Activated B cell treated with CpG ODN at 0.5 μM for 24 hours (primary cell): ENCODE measurements around the gene CRB3. TPM values are rescaled to one million over a fixed set of nuclear protein-coding genes. Genes with fewer than 3 reads are reported as not detected.

Experiments
- ATAC-seq: fragments of 200-7000 bp; cut with Tn5 transposase; one replicate; pipeline ENCODE4 v1.10.0; 2021; ENCODE audit warnings: low read depth, mild to moderate bottlenecking, moderate library complexity
- CTCF ChIA-PET: fragments of 350-600 bp; sonication (Branson Sonifier 250); formaldehyde crosslinking; loops from one replicate; lab custom pipeline; 2021; ENCODE audit warnings: antibody characterized with exemption; lab: Charles Lee
- POLR2A ChIA-PET: fragments of 350-600 bp; sonication (Branson Sonifier 250); formaldehyde crosslinking; loops from one replicate; lab custom pipeline; 2021; ENCODE audit warnings: antibody characterized with exemption; lab: Charles Lee
- DNase-seq: peaks from one replicate; pipeline ENCODE4 v3.0.0; 2022
- H3K27ac Mint-ChIP-seq: one replicate; pipeline ENCODE4 v1.8.0; 2020; ENCODE audit warnings: mixed read lengths
- H3K27me3 Mint-ChIP-seq: one replicate; pipeline ENCODE4 v1.8.0; 2021; ENCODE audit warnings: mixed read lengths
- H3K36me3 Mint-ChIP-seq: one replicate; pipeline ENCODE4 v1.8.0; 2021; ENCODE audit warnings: low read depth, mixed read lengths
- H3K4me1 Mint-ChIP-seq: one replicate; pipeline ENCODE4 v1.8.0; 2021; ENCODE audit warnings: mixed read lengths
- H3K4me3 Mint-ChIP-seq: one replicate; pipeline ENCODE4 v1.8.0; 2020; ENCODE audit warnings: mild to moderate bottlenecking, mixed read lengths
- H3K9me3 Mint-ChIP-seq: one replicate; pipeline ENCODE4 v1.8.0; 2020; ENCODE audit warnings: mixed read lengths
- CTCF ChIP-seq: fragments of 200-600 bp; IDR thresholded peaks from one replicate; pipeline ENCODE4 v1.8.0; 2022; ENCODE audit warnings: antibody characterized with exemption, mild to moderate bottlenecking
- intact Hi-C: fragments of 100-400 bp; cut with micrococcal nuclease; formaldehyde crosslinking; loops from one replicate; pipeline ENCODE4 v1.15.1; 2024
- total RNA-seq: library from RNA; stranded (reverse); gene quantifications from 2 replicates; pipeline ENCODE4 v1.2.3, GENCODE V29; 2022

The CRB3 gene
- total RNA-seq, 1 donor from 2014 or later = 8.4 TPM

- Mint-ChIP-seq H3K27ac (no peak overlapping the region), H3K4me1 (no peaks in the 10 kb centered on the region), H3K4me3 (no peak overlapping the region), H3K27me3 (no peaks in the 10 kb centered on the region), H3K36me3 (no peaks in the 10 kb centered on the region), H3K9me3 (no peaks in the 10 kb centered on the region)
- no peak for TF ChIP-seq CTCF
- ATAC-seq (no peak), DNase-seq (no peak)
- intact Hi-C loops = no loop called here
- CTCF ChIA-PET = no interaction called here
- POLR2A ChIA-PET = no interaction called here
Observed at GRCh38 chr19:6440905-6441304, 23.2 kb upstream of the CRB3 start.

GRCh38 chr19:6442087-6442688 lies 21.9 kb upstream of the CRB3 start:
- no peak for TF ChIP-seq CTCF
- DNase-seq (no peak), ATAC-seq (no peak)
- POLR2A ChIA-PET = no interaction called here
- Mint-ChIP-seq H3K36me3 (peaks cover 4% of the 10 kb centered on the region), H3K4me1 (no peaks in the 10 kb centered on the region), H3K4me3 (no peak overlapping the region), H3K27ac (no peak overlapping the region), H3K27me3 (no peaks in the 10 kb centered on the region), H3K9me3 (peaks cover 1% of the 10 kb centered on the region)
- intact Hi-C loops = no loop called here
- CTCF ChIA-PET = no interaction called here

- ChIA-PET CTCF (no interaction called here), POLR2A (no interaction called here)
- intact Hi-C loops = no loop called here
- Mint-ChIP-seq H3K27me3 (no peaks in the 10 kb centered on the region), H3K9me3 (peaks cover 1% of the 10 kb centered on the region), H3K36me3 (peaks cover 4% of the 10 kb centered on the region), H3K27ac (no peak overlapping the region), H3K4me3 (no peak overlapping the region), H3K4me1 (no peaks in the 10 kb centered on the region)
- ATAC-seq (no peak), DNase-seq (no peak)
- no peak for TF ChIP-seq CTCF
Observed at GRCh38 chr19:6443986-6444385, 20.1 kb upstream of the CRB3 start.

GRCh38 chr19:6446452-6446851 lies 17.6 kb upstream of the CRB3 start:
- CTCF ChIA-PET = no interaction called here
- no peak for TF ChIP-seq CTCF
- Mint-ChIP-seq H3K4me1 (no peaks in the 10 kb centered on the region), H3K27me3 (no peaks in the 10 kb centered on the region), H3K27ac (no peak overlapping the region), H3K36me3 (peaks cover 7% of the 10 kb centered on the region), H3K9me3 (peaks cover 1% of the 10 kb centered on the region), H3K4me3 (no peak overlapping the region)
- POLR2A ChIA-PET = no interaction called here
- DNase-seq (no peak), ATAC-seq (no peak)
- intact Hi-C loops = no loop called here

GRCh38 chr19:6448045-6448444 lies 16.0 kb upstream of the CRB3 start:
- DNase-seq (no peak), ATAC-seq (no peak)
- peaks cover 7% of the 10 kb centered on the region for H3K36me3 Mint-ChIP-seq
- H3K4me3 Mint-ChIP-seq = no peak overlapping the region
- no peak for TF ChIP-seq CTCF
- CTCF ChIA-PET = no interaction called here
- H3K4me1 Mint-ChIP-seq = no peaks in the 10 kb centered on the region
- peaks cover 1% of the 10 kb centered on the region for H3K9me3 Mint-ChIP-seq
- POLR2A ChIA-PET = interaction anchor here (1.4 kb wide), 1 partner anchor 23 kb away, joined by 3 read pairs; the partner anchor contains the start of gene KHSRP
- intact Hi-C loops = no loop called here
- H3K27me3 Mint-ChIP-seq = no peaks in the 10 kb centered on the region
- no peak overlapping the region for H3K27ac Mint-ChIP-seq
